WI38 (cell line): Measurements from ENCODE around the gene ABLIM3.

ENCODE experiments used
- H3K4me3 ChIP-seq: 2 replicates; pipeline ENCODE4 v1.5.1; 2011; ENCODE audit warnings: low read depth, mild to moderate bottlenecking, control low read depth, low read length
- CTCF ChIP-seq: IDR thresholded peaks from 2 replicates; pipeline ENCODE4 v1.5.1; 2012; ENCODE audit warnings: low read depth, mild to moderate bottlenecking, control low read depth, low read length

The ABLIM3 gene

GRCh38 chr5:149282966-149283332 lies 141.7 kb downstream of the ABLIM3 start:
- TF ChIP-seq CTCF, result no peak
- no peak overlapping the region for H3K4me3 ChIP-seq

DNA sequence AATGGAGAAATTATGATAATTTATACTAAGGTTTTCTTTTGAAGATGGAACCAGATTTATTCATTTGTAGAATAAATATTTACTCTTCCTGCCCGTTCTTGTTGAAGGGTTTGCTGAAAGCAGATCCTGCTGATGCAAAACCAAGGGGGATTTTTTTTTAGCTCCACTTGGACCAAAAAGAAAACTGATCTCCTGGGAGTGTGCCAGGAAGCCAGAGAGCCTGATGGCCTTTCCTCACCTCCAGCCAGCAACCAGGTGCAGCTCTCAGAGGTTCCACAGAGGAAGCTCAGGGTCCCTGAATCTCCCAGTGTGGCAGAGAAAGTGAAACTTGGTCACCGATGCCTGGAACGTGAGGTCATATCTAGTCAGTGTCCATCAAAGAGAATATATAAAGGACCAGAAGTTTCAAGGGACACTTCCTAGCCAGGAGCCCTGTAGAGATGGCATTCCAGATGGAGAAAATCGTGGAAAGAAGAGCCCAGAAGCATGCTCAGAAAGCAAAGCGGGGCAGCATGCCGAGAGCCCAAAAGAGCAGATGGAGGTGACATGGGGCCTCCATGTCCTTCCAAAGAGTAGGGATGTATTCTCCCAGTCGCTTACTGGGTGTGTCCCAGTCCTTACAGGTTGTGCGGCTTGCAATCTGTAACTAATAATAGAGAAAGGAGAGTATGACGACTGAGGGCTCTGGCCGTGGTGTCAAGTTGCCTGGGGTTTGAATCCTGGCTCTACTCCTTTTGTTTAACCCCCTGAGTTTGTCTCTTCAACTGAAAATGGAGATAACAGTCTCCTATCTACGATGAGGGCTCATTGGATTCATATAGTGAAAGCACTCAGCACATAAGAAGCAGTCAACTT lies 142.6 kb downstream of the ABLIM3 start:
- H3K4me3 ChIP-seq, result no peak overlapping the region
- no peak for TF ChIP-seq CTCF

DNA sequence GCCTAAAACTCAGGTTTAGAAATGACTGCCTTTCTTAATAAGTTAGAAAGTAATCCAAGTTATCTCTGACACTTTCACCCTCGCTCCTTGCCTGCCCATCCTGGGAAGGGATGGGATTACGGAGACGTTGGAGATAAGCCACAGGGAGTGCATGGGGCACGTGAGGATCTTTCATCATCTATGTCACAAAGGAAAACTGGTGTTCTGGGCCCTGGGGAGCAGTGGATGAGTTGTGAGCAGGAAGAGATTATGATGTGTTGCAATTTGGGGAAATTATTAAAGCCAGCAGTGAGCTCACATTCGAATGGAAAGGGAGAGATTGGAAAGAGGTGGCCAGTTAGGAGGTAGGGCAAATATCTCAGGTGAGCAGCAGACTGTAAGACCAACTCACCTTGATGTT lies 143.2 kb downstream of the ABLIM3 start:
- no peak overlapping the region for H3K4me3 ChIP-seq
- TF ChIP-seq CTCF, result no peak

GRCh38 chr5:149285153-149285552 lies 143.9 kb downstream of the ABLIM3 start:
- no peak overlapping the region for H3K4me3 ChIP-seq

GRCh38 chr5:149288436-149288835 lies 147.1 kb downstream of the ABLIM3 start:
- no peak for TF ChIP-seq CTCF
- H3K4me3 ChIP-seq, result no peak overlapping the region

More at GRCh38 chr5:149285153-149285552, 143.9 kb downstream of the ABLIM3 start:
- TF ChIP-seq CTCF, result no peak

- TF ChIP-seq CTCF, result no peak
- H3K4me3 ChIP-seq, result no peak overlapping the region
Observed at GRCh38 chr5:149289301-149289700, 148.0 kb downstream of the ABLIM3 start.
